ENCODE data around the gene MRPL38. TPM values are rescaled to one million over a fixed set of nuclear protein-coding genes. Genes with fewer than 3 reads are reported as not detected.

MRPL38 gene
- total RNA-seq, 1 experiment from 2014 or later, result 146 TPM

GRCh38 chr17:75899767-75900468 is 4.8 kb downstream of the MRPL38 start:
- TF ChIP-seq FOXP4 (CRISPR knock-in tag; IDR thresholded peaks at IDR 0.05), result no peak
- no peak for TF ChIP-seq ZMAT4 (CRISPR knock-in tag; IDR thresholded peaks at IDR 0.05)
- TF ChIP-seq ZNF423 (CRISPR knock-in tag; IDR thresholded peaks at IDR 0.05), result no peak
- TF ChIP-seq E2F1 (CRISPR knock-in tag; IDR thresholded peaks at IDR 0.05), result no peak
- TF ChIP-seq ETV6 (CRISPR knock-in tag; IDR thresholded peaks at IDR 0.05), result no peak
- TF ChIP-seq GTF2I (CRISPR knock-in tag; conservative IDR thresholded peaks at IDR 0.05), result no peak
- no peak for TF ChIP-seq SOX15 (CRISPR knock-in tag; IDR thresholded peaks at IDR 0.05)
- no peak for TF ChIP-seq ARID4B (CRISPR knock-in tag; IDR thresholded peaks at IDR 0.05; ENCODE audit: borderline replicate concordance)
- TF ChIP-seq E2F4 (CRISPR knock-in tag; IDR thresholded peaks at IDR 0.05; ENCODE audit: borderline replicate concordance, low read depth), result no peak
- TF ChIP-seq MXD4 (CRISPR knock-in tag; IDR thresholded peaks at IDR 0.05; ENCODE audit: borderline replicate concordance), result no peak
- TF ChIP-seq RORB (CRISPR knock-in tag; IDR thresholded peaks at IDR 0.05), result no peak
- TF ChIP-seq CREM (CRISPR knock-in tag; IDR thresholded peaks at IDR 0.05), result no peak
- TF ChIP-seq IRF2 (CRISPR knock-in tag; IDR thresholded peaks at IDR 0.05; ENCODE audit: borderline replicate concordance, low read depth), result no peak
- H3K27ac Mint-ChIP-seq, result no peak overlapping the region
- POLR2A ChIA-PET, result no interaction called here
- CTCF ChIA-PET, result interaction anchor here (0.8 to 1.9 kb wide), 4 partner anchors 15 to 105 kb away, joined by 3 to 5 read pairs (median 4); no protein-coding TSS in a partner anchor
- no peaks in the 10 kb centered on the region for H3K9me3 Mint-ChIP-seq
- peaks cover 16% of the 10 kb centered on the region for H3K4me1 Mint-ChIP-seq
- H3K27me3 Mint-ChIP-seq (ENCODE audit: low read depth), result no peaks in the 10 kb centered on the region
- peaks cover 16% of the 10 kb centered on the region for H3K36me3 Mint-ChIP-seq
- no peak for DNase-seq (ENCODE audit: low spot score)
- no peak overlapping the region for H3K4me3 Mint-ChIP-seq
- ATAC-seq, result no peak

- Mint-ChIP-seq H3K36me3 (peaks cover 16% of the 10 kb centered on the region), H3K4me3 (no peak overlapping the region), H3K27me3 (ENCODE audit: low read depth) (no peaks in the 10 kb centered on the region), H3K27ac (no peak overlapping the region), H3K9me3 (no peaks in the 10 kb centered on the region), H3K4me1 (peaks cover 19% of the 10 kb centered on the region)
- DNase-seq (ENCODE audit: low spot score) (no peak), ATAC-seq (no peak)
- CTCF ChIA-PET, result interaction anchor here (0.8 to 1.9 kb wide), 5 partner anchors 15 to 115 kb away, joined by 3 to 5 read pairs (median 3); no protein-coding TSS in a partner anchor
- POLR2A ChIA-PET, result no interaction called here
- TF ChIP-seq MYBL2 (CRISPR knock-in tag; IDR thresholded peaks at IDR 0.05) (no peak), PREB (CRISPR knock-in tag; IDR thresholded peaks at IDR 0.05; ENCODE audit: borderline replicate concordance) (no peak), ZNF317 (CRISPR knock-in tag; IDR thresholded peaks at IDR 0.05; ENCODE audit: borderline replicate concordance, low read depth) (no peak), ATF6 (CRISPR knock-in tag; IDR thresholded peaks at IDR 0.05) (no peak), HMGA2 (CRISPR knock-in tag; IDR thresholded peaks at IDR 0.05) (no peak), AR (CRISPR knock-in tag; IDR thresholded peaks at IDR 0.05) (no peak)
Observed at GRCh38 chr17:75899353-75899752, 5.3 kb downstream of the MRPL38 start.
